GM18907 (cell line): ENCODE results near the gene NR5A1.

Experiments used
- ATAC-seq: cut with Tn5 transposase; IDR thresholded peaks from one replicate; pipeline ENCODE4 v1.9.1; 2021; ENCODE audit warnings: mild to moderate bottlenecking, moderate library complexity; ENCODE audit not compliant: unreplicated experiment

Gene NR5A1

GRCh38 chr9:124485201-124485600, 22.0 kb downstream of the NR5A1 start:
- no peak for ATAC-seq

- ATAC-seq, result no peak
Observed at GRCh38 chr9:124483481-124483880, 23.7 kb downstream of the NR5A1 start.

- no peak for ATAC-seq
Observed at GRCh38 chr9:124482431-124483031, 24.7 kb downstream of the NR5A1 start.

- ATAC-seq, result no peak
Observed at GRCh38 chr9:124481115-124481514, 26.1 kb downstream of the NR5A1 start.

GRCh38 chr9:124480621-124480981, 26.6 kb downstream of the NR5A1 start:
- no peak for ATAC-seq

- ATAC-seq, result no peak
Observed at GRCh38 chr9:124479947-124480620, 27.1 kb downstream of the NR5A1 start.

- no peak for ATAC-seq
Observed at GRCh38 chr9:124479371-124479770, 27.8 kb downstream of the NR5A1 start.

GRCh38 chr9:124478354-124478753, 28.8 kb downstream of the NR5A1 start:
- ATAC-seq, result no peak

- no peak for ATAC-seq
Observed at GRCh38 chr9:124477648-124478285, 29.4 kb downstream of the NR5A1 start.

- ATAC-seq, result no peak
Observed at GRCh38 chr9:124477211-124477647, 30.0 kb downstream of the NR5A1 start.

GRCh38 chr9:124475868-124476690, 31.1 kb downstream of the NR5A1 start:
- no peak for ATAC-seq

- ATAC-seq, result no peak
Observed at GRCh38 chr9:124475158-124475867, 31.9 kb downstream of the NR5A1 start.

GRCh38 chr9:124474151-124474550, 33.0 kb downstream of the NR5A1 start:
- ATAC-seq, result no peak

- ATAC-seq, result no peak
Observed at GRCh38 chr9:124473310-124473709, 33.9 kb downstream of the NR5A1 start.

GRCh38 chr9:124472770-124473169, 34.4 kb downstream of the NR5A1 start:
- no peak for ATAC-seq

- ATAC-seq, result no peak
Observed at GRCh38 chr9:124471761-124472160, 35.4 kb downstream of the NR5A1 start.

GRCh38 chr9:124470726-124471125, 36.5 kb downstream of the NR5A1 start:
- no peak for ATAC-seq

- no peak for ATAC-seq
Observed at GRCh38 chr9:124470306-124470705, 36.9 kb downstream of the NR5A1 start.

GRCh38 chr9:124469011-124469832, 38.0 kb downstream of the NR5A1 start:
- ATAC-seq, result no peak
